HEK293 (cell line): ENCODE results near the gene NCDN.

Source experiments
- CTCF ChIA-PET: fragments of 350-600 bp; formaldehyde crosslinking; extraction: SDS; loops from one replicate; lab custom pipeline; 2021; ENCODE audit warnings: antibody characterized with exemption; lab: Yijun Ruan, JAX
- POLR2A ChIA-PET: fragments of 300-600 bp; formaldehyde crosslinking; extraction: SDS; loops from one replicate; lab custom pipeline; 2020; ENCODE audit warnings: antibody characterized with exemption, inconsistent platforms; lab: Yijun Ruan, JAX
- H3K27ac ChIP-seq: fragments of 200-500 bp; sonication (Bioruptor generic); 2 replicates; pipeline ENCODE4 v1.5.1; 2014; ENCODE audit warnings: low read depth, low read length, control low read depth, inconsistent platforms; ENCODE audit errors: extremely low read depth
- H3K36me3 ChIP-seq, 2 experiments: fragments of 200-500 bp in 1 of 2; sonication (Bioruptor generic) in 1 of 2; 1 replicate in 1 of 2; 2 replicates in 1 of 2; pipeline ENCODE4 v1.5.1; 2014 to 2017; ENCODE audit warnings: inconsistent platforms in 2 of 2, low read length in 2 of 2; ENCODE audit not compliant: control insufficient read depth in 2 of 2, insufficient read depth in 1 of 2
- H3K4me1 ChIP-seq: fragments of 200-500 bp; sonication (Bioruptor generic); 2 replicates; pipeline ENCODE4 v1.5.1; 2014; ENCODE audit warnings: mild to moderate bottlenecking, low read length, inconsistent platforms; ENCODE audit not compliant: control insufficient read depth, insufficient read depth
- H3K4me3 ChIP-seq: 2 replicates; pipeline ENCODE4 v1.5.1; 2011; ENCODE audit warnings: low read depth, mild to moderate bottlenecking, control low read depth, low read length, moderate library complexity
- H3K9me3 ChIP-seq: fragments of 200-500 bp; sonication (Bioruptor generic); 2 replicates; pipeline ENCODE4 v1.5.1; 2014; ENCODE audit warnings: low read depth, low read length, inconsistent platforms; ENCODE audit not compliant: control insufficient read depth, insufficient read depth
- BCL11B ChIP-seq: fragments of 450-650 bp; formaldehyde crosslinking; IDR thresholded peaks from 2 replicates; pipeline ENCODE4 v1.5.1; 2016; ENCODE audit warnings: low read depth, missing biosample characterization, missing genetic modification characterization
- EGR2 ChIP-seq: fragments of 450-650 bp; formaldehyde crosslinking; IDR thresholded peaks from 2 replicates; pipeline ENCODE4 v1.5.1; 2016; ENCODE audit warnings: low read depth, missing biosample characterization, missing genetic modification characterization
- GLI2 ChIP-seq: fragments of 450-650 bp; formaldehyde crosslinking; IDR thresholded peaks from 2 replicates; pipeline ENCODE4; 2017; ENCODE audit warnings: missing biosample characterization, missing genetic modification characterization, low read depth, borderline replicate concordance
- GLIS1 ChIP-seq: fragments of 450-650 bp; formaldehyde crosslinking; IDR thresholded peaks from 2 replicates; pipeline ENCODE4 v1.5.1; 2016; ENCODE audit warnings: missing biosample characterization, missing genetic modification characterization
- PRDM1 ChIP-seq: fragments of 450-650 bp; formaldehyde crosslinking; IDR thresholded peaks from 2 replicates; pipeline ENCODE4; 2016; ENCODE audit warnings: missing biosample characterization, missing genetic modification characterization
- SCRT1 ChIP-seq: fragments of 450-650 bp; formaldehyde crosslinking; IDR thresholded peaks from 2 replicates; pipeline ENCODE4 v1.5.1; 2016; ENCODE audit warnings: missing biosample characterization, missing genetic modification characterization, borderline replicate concordance
- SCRT2 ChIP-seq: fragments of 450-650 bp; formaldehyde crosslinking; IDR thresholded peaks from 2 replicates; pipeline ENCODE4 v1.5.1; 2016; ENCODE audit warnings: missing biosample characterization, missing genetic modification characterization
- WT1 ChIP-seq: fragments of 450-650 bp; formaldehyde crosslinking; IDR thresholded peaks from 2 replicates; pipeline ENCODE4 v1.5.1; 2016; ENCODE audit warnings: missing biosample characterization, missing genetic modification characterization
- ZBTB20 ChIP-seq: fragments of 450-650 bp; formaldehyde crosslinking; IDR thresholded peaks from 2 replicates; pipeline ENCODE4 v1.5.1; 2016; ENCODE audit warnings: missing biosample characterization, missing genetic modification characterization
- ZBTB8A ChIP-seq: fragments of 450-650 bp; formaldehyde crosslinking; IDR thresholded peaks from 2 replicates; pipeline ENCODE4 v1.5.1; 2016; ENCODE audit warnings: missing biosample characterization, missing genetic modification characterization
- ZEB2 ChIP-seq: fragments of 450-650 bp; formaldehyde crosslinking; IDR thresholded peaks from 2 replicates; pipeline ENCODE4 v1.5.1; 2016; ENCODE audit warnings: missing biosample characterization, missing genetic modification characterization
- ZFHX2 ChIP-seq: fragments of 450-650 bp; formaldehyde crosslinking; conservative IDR thresholded peaks from 2 replicates; pipeline ENCODE4 v1.5.1; 2016; ENCODE audit warnings: missing biosample characterization, missing genetic modification characterization
- ZNF302 ChIP-seq: fragments of 450-650 bp; formaldehyde crosslinking; IDR thresholded peaks from 2 replicates; pipeline ENCODE4 v1.5.1; 2016; ENCODE audit warnings: missing biosample characterization, missing genetic modification characterization, low read depth
- ZNF341 ChIP-seq: fragments of 450-650 bp; formaldehyde crosslinking; IDR thresholded peaks from 2 replicates; pipeline ENCODE4; 2016; ENCODE audit warnings: low read depth, missing biosample characterization, missing genetic modification characterization
- ZNF394 ChIP-seq: fragments of 450-650 bp; formaldehyde crosslinking; IDR thresholded peaks from 2 replicates; pipeline ENCODE4 v1.5.1; 2016; ENCODE audit warnings: missing biosample characterization, missing genetic modification characterization, mild to moderate bottlenecking, moderate library complexity, borderline replicate concordance
- ZNF555 ChIP-seq: fragments of 450-650 bp; formaldehyde crosslinking; conservative IDR thresholded peaks from 2 replicates; pipeline ENCODE4 v1.5.1; 2017; ENCODE audit warnings: missing biosample characterization, mild to moderate bottlenecking, missing genetic modification characterization, inconsistent platforms
- ZNF600 ChIP-seq: fragments of 450-650 bp; formaldehyde crosslinking; IDR thresholded peaks from 2 replicates; pipeline ENCODE4 v1.5.1; 2016; ENCODE audit warnings: missing biosample characterization, missing genetic modification characterization
- ZNF654 ChIP-seq: fragments of 450-650 bp; formaldehyde crosslinking; IDR thresholded peaks from 2 replicates; pipeline ENCODE4 v1.5.1; 2016; ENCODE audit warnings: low read depth, missing biosample characterization, missing genetic modification characterization
- ZNF664 ChIP-seq: fragments of 450-650 bp; formaldehyde crosslinking; IDR thresholded peaks from 2 replicates; pipeline ENCODE4 v1.5.1; 2016; ENCODE audit warnings: missing biosample characterization, missing genetic modification characterization
- ZNF707 ChIP-seq: fragments of 450-650 bp; formaldehyde crosslinking; IDR thresholded peaks from 2 replicates; pipeline ENCODE4 v1.5.1; 2016; ENCODE audit warnings: missing biosample characterization, missing genetic modification characterization
- ZSCAN23 ChIP-seq: fragments of 450-650 bp; formaldehyde crosslinking; IDR thresholded peaks from 2 replicates; pipeline ENCODE4 v1.5.1; 2016; ENCODE audit warnings: missing biosample characterization, missing genetic modification characterization
- TF ChIP-seq, protein P1 (sequence below): fragments of 450-650 bp; formaldehyde crosslinking; IDR thresholded peaks from 2 replicates; pipeline ENCODE4 v1.5.1; 2016; ENCODE audit warnings: missing biosample characterization, missing genetic modification characterization
- TF ChIP-seq, protein P2 (sequence below): fragments of 450-650 bp; formaldehyde crosslinking; IDR thresholded peaks from 2 replicates; pipeline ENCODE4 v1.5.1; 2016; ENCODE audit warnings: missing biosample characterization, missing genetic modification characterization
- TF ChIP-seq, protein P3 (sequence below): fragments of 450-650 bp; formaldehyde crosslinking; conservative IDR thresholded peaks from 2 replicates; pipeline ENCODE4 v1.5.1; 2016; ENCODE audit warnings: low read depth, missing biosample characterization, missing genetic modification characterization
- TF ChIP-seq, protein P4 (sequence below): fragments of 450-650 bp; formaldehyde crosslinking; IDR thresholded peaks from 2 replicates; pipeline ENCODE4 v1.5.1; 2016; ENCODE audit warnings: missing biosample characterization, missing genetic modification characterization

Gene NCDN

DNA sequence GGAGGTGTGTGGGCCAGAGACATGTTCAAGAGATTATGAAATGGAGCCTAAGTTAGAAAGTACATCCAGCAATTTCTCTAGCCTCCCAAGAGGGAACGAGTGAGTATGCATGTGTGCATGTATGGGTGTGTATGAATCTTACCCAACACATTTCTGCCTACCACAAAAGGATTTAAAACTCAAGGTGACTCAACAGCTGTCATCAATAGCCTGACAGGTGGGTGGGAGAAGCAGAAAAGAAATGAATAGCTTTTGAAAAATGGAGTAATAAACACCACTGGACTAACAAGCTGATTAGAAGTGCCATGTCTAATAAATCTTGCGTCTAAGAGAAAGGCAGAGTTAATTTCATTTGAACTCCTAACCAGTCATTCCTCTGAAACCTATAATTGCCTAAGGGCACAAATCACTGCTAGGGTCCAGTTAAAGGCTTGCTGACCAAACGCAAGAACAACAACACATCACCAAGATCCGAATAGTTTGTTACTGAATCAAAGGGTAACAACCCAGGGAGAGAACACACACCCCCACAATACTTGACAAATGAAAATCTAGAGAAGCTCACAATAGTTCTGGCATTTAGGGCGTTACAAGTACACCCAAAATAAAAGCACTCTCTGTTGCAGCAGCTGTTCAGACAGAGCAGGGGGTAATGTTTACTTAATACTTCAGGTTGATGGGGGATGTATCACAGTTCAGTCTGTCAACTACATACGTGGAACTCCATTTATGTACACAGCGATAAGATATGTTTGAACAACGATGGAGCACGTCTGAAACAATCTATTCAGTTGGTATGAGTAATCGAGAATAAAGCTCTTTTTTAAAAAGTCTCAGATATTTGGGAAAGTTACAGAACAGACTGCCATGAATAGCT lies 1.8 kb upstream of the NCDN start:
- Histone ChIP-seq H3K36me3 (peaks cover 24 to 48% of the 10 kb centered on the region in 2 experiments; a peak in 2 of 3 replicates), H3K9me3 (no peaks in the 10 kb centered on the region), H3K27ac (peak overlapping the region; percentile 96), H3K4me3 (peak overlapping the region; percentile 95), H3K4me1 (peaks cover 27% of the 10 kb centered on the region)
- POLR2A ChIA-PET, result interaction anchor here (1.4 to 2.0 kb wide), 3 partner anchors 11 to 214 kb away, joined by 3 to 22 read pairs (median 4); partner anchors contain the start of gene CLSPN
- CTCF ChIA-PET, result interaction anchor here (0.5 to 2.6 kb wide), 5 partner anchors 9 to 171 kb away, joined by 3 to 10 read pairs (median 8); no protein-coding TSS in a partner anchor
- TF ChIP-seq ZNF664 (tag by site-specific recombination), result 0 out of 2 replicates have a peak, but pooled peaks have one; percentile 7
- TF ChIP-seq ZNF600 (tag by site-specific recombination), result no peak
- TF ChIP-seq ZEB2 (tag by site-specific recombination), result no peak
- peak; percentile 12; the same call in 1 of the 2 replicates for TF ChIP-seq PRDM1 (tag by site-specific recombination)
- no peak for TF ChIP-seq ZNF394
- no peak for TF ChIP-seq BCL11B (tag by site-specific recombination)
- peak; percentile 29; the same call in 1 of the 2 replicates for TF ChIP-seq GLI2 (tag by site-specific recombination)
- TF ChIP-seq ZBTB8A (tag by site-specific recombination), result no peak
- TF ChIP-seq ZNF341 (tag by site-specific recombination), result no peak
- no peak for TF ChIP-seq ZNF707 (tag by site-specific recombination)
- no peak for TF ChIP-seq ZNF555 (tag by site-specific recombination)
- TF ChIP-seq, protein P1, sequence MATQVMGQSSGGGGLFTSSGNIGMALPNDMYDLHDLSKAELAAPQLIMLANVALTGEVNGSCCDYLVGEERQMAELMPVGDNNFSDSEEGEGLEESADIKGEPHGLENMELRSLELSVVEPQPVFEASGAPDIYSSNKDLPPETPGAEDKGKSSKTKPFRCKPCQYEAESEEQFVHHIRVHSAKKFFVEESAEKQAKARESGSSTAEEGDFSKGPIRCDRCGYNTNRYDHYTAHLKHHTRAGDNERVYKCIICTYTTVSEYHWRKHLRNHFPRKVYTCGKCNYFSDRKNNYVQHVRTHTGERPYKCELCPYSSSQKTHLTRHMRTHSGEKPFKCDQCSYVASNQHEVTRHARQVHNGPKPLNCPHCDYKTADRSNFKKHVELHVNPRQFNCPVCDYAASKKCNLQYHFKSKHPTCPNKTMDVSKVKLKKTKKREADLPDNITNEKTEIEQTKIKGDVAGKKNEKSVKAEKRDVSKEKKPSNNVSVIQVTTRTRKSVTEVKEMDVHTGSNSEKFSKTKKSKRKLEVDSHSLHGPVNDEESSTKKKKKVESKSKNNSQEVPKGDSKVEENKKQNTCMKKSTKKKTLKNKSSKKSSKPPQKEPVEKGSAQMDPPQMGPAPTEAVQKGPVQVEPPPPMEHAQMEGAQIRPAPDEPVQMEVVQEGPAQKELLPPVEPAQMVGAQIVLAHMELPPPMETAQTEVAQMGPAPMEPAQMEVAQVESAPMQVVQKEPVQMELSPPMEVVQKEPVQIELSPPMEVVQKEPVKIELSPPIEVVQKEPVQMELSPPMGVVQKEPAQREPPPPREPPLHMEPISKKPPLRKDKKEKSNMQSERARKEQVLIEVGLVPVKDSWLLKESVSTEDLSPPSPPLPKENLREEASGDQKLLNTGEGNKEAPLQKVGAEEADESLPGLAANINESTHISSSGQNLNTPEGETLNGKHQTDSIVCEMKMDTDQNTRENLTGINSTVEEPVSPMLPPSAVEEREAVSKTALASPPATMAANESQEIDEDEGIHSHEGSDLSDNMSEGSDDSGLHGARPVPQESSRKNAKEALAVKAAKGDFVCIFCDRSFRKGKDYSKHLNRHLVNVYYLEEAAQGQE (tag by site-specific recombination), result no peak
- no peak for TF ChIP-seq ZSCAN23 (tag by site-specific recombination)
- peak; percentile 90 for TF ChIP-seq GLIS1
- TF ChIP-seq SCRT2 (tag by site-specific recombination), result peak; percentile 66
- TF ChIP-seq, protein P2, sequence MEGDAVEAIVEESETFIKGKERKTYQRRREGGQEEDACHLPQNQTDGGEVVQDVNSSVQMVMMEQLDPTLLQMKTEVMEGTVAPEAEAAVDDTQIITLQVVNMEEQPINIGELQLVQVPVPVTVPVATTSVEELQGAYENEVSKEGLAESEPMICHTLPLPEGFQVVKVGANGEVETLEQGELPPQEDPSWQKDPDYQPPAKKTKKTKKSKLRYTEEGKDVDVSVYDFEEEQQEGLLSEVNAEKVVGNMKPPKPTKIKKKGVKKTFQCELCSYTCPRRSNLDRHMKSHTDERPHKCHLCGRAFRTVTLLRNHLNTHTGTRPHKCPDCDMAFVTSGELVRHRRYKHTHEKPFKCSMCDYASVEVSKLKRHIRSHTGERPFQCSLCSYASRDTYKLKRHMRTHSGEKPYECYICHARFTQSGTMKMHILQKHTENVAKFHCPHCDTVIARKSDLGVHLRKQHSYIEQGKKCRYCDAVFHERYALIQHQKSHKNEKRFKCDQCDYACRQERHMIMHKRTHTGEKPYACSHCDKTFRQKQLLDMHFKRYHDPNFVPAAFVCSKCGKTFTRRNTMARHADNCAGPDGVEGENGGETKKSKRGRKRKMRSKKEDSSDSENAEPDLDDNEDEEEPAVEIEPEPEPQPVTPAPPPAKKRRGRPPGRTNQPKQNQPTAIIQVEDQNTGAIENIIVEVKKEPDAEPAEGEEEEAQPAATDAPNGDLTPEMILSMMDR, result no peak
- TF ChIP-seq, protein P3, sequence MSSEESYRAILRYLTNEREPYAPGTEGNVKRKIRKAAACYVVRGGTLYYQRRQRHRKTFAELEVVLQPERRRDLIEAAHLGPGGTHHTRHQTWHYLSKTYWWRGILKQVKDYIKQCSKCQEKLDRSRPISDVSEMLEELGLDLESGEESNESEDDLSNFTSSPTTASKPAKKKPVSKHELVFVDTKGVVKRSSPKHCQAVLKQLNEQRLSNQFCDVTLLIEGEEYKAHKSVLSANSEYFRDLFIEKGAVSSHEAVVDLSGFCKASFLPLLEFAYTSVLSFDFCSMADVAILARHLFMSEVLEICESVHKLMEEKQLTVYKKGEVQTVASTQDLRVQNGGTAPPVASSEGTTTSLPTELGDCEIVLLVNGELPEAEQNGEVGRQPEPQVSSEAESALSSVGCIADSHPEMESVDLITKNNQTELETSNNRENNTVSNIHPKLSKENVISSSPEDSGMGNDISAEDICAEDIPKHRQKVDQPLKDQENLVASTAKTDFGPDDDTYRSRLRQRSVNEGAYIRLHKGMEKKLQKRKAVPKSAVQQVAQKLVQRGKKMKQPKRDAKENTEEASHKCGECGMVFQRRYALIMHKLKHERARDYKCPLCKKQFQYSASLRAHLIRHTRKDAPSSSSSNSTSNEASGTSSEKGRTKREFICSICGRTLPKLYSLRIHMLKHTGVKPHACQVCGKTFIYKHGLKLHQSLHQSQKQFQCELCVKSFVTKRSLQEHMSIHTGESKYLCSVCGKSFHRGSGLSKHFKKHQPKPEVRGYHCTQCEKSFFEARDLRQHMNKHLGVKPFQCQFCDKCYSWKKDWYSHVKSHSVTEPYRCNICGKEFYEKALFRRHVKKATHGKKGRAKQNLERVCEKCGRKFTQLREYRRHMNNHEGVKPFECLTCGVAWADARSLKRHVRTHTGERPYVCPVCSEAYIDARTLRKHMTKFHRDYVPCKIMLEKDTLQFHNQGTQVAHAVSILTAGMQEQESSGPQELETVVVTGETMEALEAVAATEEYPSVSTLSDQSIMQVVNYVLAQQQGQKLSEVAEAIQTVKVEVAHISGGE (tag by site-specific recombination), result no peak
- no peak for TF ChIP-seq ZNF654 (tag by site-specific recombination)
- TF ChIP-seq, protein P4, sequence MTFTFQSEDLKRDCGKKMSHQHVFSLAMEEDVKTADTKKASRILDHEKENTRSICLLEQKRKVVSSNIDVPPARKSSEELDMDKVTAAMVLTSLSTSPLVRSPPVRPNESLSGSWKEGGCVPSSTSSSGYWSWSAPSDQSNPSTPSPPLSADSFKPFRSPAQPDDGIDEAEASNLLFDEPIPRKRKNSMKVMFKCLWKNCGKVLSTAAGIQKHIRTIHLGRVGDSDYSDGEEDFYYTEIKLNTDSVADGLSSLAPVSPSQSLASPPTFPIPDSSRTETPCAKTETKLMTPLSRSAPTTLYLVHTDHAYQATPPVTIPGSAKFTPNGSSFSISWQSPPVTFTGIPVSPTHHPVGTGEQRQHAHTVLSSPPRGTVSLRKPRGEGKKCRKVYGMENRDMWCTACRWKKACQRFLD (tag by site-specific recombination), result no peak
- peak; percentile 88 for TF ChIP-seq WT1 (tag by site-specific recombination)
- 0 out of 2 replicates have a peak, but pooled peaks have one; percentile 11 for TF ChIP-seq EGR2 (tag by site-specific recombination)
- TF ChIP-seq ZBTB20 (tag by site-specific recombination), result no peak
- 0 out of 2 replicates have a peak, but pooled peaks have one; percentile 21 for TF ChIP-seq ZFHX2 (tag by site-specific recombination)
- TF ChIP-seq SCRT1 (tag by site-specific recombination), result no peak
- no peak for TF ChIP-seq ZNF302 (tag by site-specific recombination)
